GM18870 (cell line): ENCODE data around the gene BCL2.
"Not testable (repeated sequence)": the region's sequence is repeated elsewhere in the genome, so short reads cannot be mapped to it uniquely, and the experiment has no call there.

Source experiments
- ATAC-seq: cut with Tn5 transposase; IDR thresholded peaks from one replicate; pipeline ENCODE4 v1.9.1; 2021; ENCODE audit warnings: moderate library complexity; ENCODE audit not compliant: unreplicated experiment

The BCL2 gene

GRCh38 chr18:63207143-63207790, 112.3 kb downstream of the BCL2 start:
- ATAC-seq: no peak

- no peak for ATAC-seq
Observed at GRCh38 chr18:63206433-63207142, 113.0 kb downstream of the BCL2 start.

- no peak for ATAC-seq
Observed at GRCh38 chr18:63205791-63206252, 113.7 kb downstream of the BCL2 start.

- ATAC-seq: no peak
Observed at GRCh38 chr18:63203497-63203896, 116.1 kb downstream of the BCL2 start.

- no peak for ATAC-seq
Observed at GRCh38 chr18:63202828-63203227, 116.7 kb downstream of the BCL2 start.

- not testable (repeated sequence) for ATAC-seq
Observed at GRCh38 chr18:63201456-63201855, 118.1 kb downstream of the BCL2 start.

GRCh38 chr18:63199743-63200241, 119.8 kb downstream of the BCL2 start:
- no peak for ATAC-seq

- no peak for ATAC-seq
Observed at GRCh38 chr18:63198868-63199742, 120.5 kb downstream of the BCL2 start.

- ATAC-seq: no peak
Observed at GRCh38 chr18:63198098-63198760, 121.3 kb downstream of the BCL2 start.

GRCh38 chr18:63197246-63197869, 122.2 kb downstream of the BCL2 start:
- ATAC-seq: no peak

- no peak for ATAC-seq
Observed at GRCh38 chr18:63195326-63196159, 124.0 kb downstream of the BCL2 start.

- ATAC-seq: peak; percentile 59
Observed at GRCh38 chr18:63192885-63193349, 126.7 kb downstream of the BCL2 start.

GRCh38 chr18:63192126-63192884, 127.3 kb downstream of the BCL2 start:
- ATAC-seq: peak; percentile 30

- ATAC-seq: no peak
Observed at GRCh38 chr18:63191413-63191812, 128.2 kb downstream of the BCL2 start.

GRCh38 chr18:63190838-63191237, 128.7 kb downstream of the BCL2 start:
- not testable (repeated sequence) for ATAC-seq

GRCh38 chr18:63189817-63190216, 129.8 kb downstream of the BCL2 start:
- no peak for ATAC-seq

- no peak for ATAC-seq
Observed at GRCh38 chr18:63189041-63189440, 130.5 kb downstream of the BCL2 start.

- ATAC-seq: peak; percentile 29
Observed at GRCh38 chr18:63187791-63188460, 131.6 kb downstream of the BCL2 start.
